Left lobe of liver (tissue), 2 donors: ENCODE measurements around the gene CYTH1. TPM values are rescaled to one million over a fixed set of nuclear protein-coding genes. Genes with fewer than 3 reads are reported as not detected.
A peak's percentile ranks its signal among the peaks of the same experiment; 100 is the strongest.

ENCODE experiments used
- ATAC-seq: fragments of 200-7000 bp; cut with Tn5 transposase; one replicate; pipeline ENCODE4 v1.9.1; 2020; ENCODE audit warnings: mild to moderate bottlenecking, moderate library complexity
- DNase-seq: peaks from one replicate; pipeline ENCODE4 v3.0.0-alpha.2; 2020; ENCODE audit warnings: low spot score
- total RNA-seq: library from RNA; stranded (reverse); gene quantifications from one replicate; pipeline ENCODE4 v1.2.1, GENCODE V29; 2021
- donor health status: DM: no; HTN: no; CAD: no; lungs with moderate emphysema.
- donor health status: DM: no; HTN: yes; CAD: no.

Gene CYTH1
- total RNA-seq, 1 donor from 2014 or later: 32.1 TPM

- ATAC-seq (no peak), DNase-seq (no peak)
These were observed 62.3 kb downstream of the CYTH1 start for GRCh38 chr17:78719630-78720298.

GRCh38 chr17:78718575-78719208 is 63.4 kb downstream of the CYTH1 start:
- ATAC-seq: no peak
- no peak for DNase-seq

- DNase-seq (peak; percentile 70), ATAC-seq (peak; percentile 69)
These were observed 64.6 kb downstream of the CYTH1 start for GRCh38 chr17:78717431-78717980.

GRCh38 chr17:78716814-78717393 is 65.2 kb downstream of the CYTH1 start:
- ATAC-seq: peak; percentile 87
- DNase-seq: peak; percentile 96

GRCh38 chr17:78716292-78716691 is 65.8 kb downstream of the CYTH1 start:
- ATAC-seq (no peak), DNase-seq (no peak)

GRCh38 chr17:78715876-78716275 is 66.2 kb downstream of the CYTH1 start:
- DNase-seq: no peak
- no peak for ATAC-seq

GRCh38 chr17:78715000-78715771 is 66.9 kb downstream of the CYTH1 start:
- ATAC-seq: no peak

GRCh38 chr17:78714534-78714933 is 67.5 kb downstream of the CYTH1 start:
- no peak for DNase-seq
- ATAC-seq: no peak

More at GRCh38 chr17:78715000-78715771, 66.9 kb downstream of the CYTH1 start:
- DNase-seq: no peak

- ATAC-seq (no peak), DNase-seq (no peak)
These were observed 70.0 kb downstream of the CYTH1 start for GRCh38 chr17:78712043-78712442.

- DNase-seq (no peak), ATAC-seq (no peak)
These were observed 71.5 kb downstream of the CYTH1 start for GRCh38 chr17:78710607-78711006.

GRCh38 chr17:78709751-78710181 is 72.3 kb downstream of the CYTH1 start:
- DNase-seq: no peak
- ATAC-seq: no peak

- no peak for DNase-seq
- no peak for ATAC-seq
These were observed 72.9 kb downstream of the CYTH1 start for GRCh38 chr17:78709119-78709681.

- peak; percentile 99 for ATAC-seq
These were observed 73.5 kb downstream of the CYTH1 start for GRCh38 chr17:78708510-78708973.

GRCh38 chr17:78707923-78708322 is 74.2 kb downstream of the CYTH1 start:
- no peak for DNase-seq
- no peak for ATAC-seq

More at GRCh38 chr17:78708510-78708973, 73.5 kb downstream of the CYTH1 start:
- DNase-seq: peak; percentile 79

- DNase-seq (no peak), ATAC-seq (no peak)
These were observed 75.1 kb downstream of the CYTH1 start for GRCh38 chr17:78707016-78707415.

- no peak for DNase-seq
- ATAC-seq: no peak
These were observed 75.7 kb downstream of the CYTH1 start for GRCh38 chr17:78706271-78706915.

- DNase-seq (no peak), ATAC-seq (no peak)
These were observed 77.0 kb downstream of the CYTH1 start for GRCh38 chr17:78705071-78705470.

GRCh38 chr17:78704594-78704993 is 77.5 kb downstream of the CYTH1 start:
- ATAC-seq (no peak), DNase-seq (no peak)

GRCh38 chr17:78697554-78698343 is 84.3 kb downstream of the CYTH1 start:
- ATAC-seq: no peak
- no peak for DNase-seq
